GM12878 (cell line): ENCODE results near the gene BCAS3. TPM values are rescaled to one million over a fixed set of nuclear protein-coding genes. Genes with fewer than 3 reads are reported as not detected.

Source experiments
- ATAC-seq: fragments of 200-7000 bp; cut with Tn5 transposase; 3 replicates; pipeline ENCODE4 v1.9.1; 2020; ENCODE audit warnings: mild to moderate bottlenecking, moderate library complexity
- BruUV-seq: library from RNA; stranded (reverse); fragments of 400-500 nt; replicated peaks from 2 replicates; lab custom pipeline; 2021; lab: Mats Ljungman, UMichigan
- CTCF ChIA-PET: fragments of 300-600 bp; sonication (Branson Sonifier 250); formaldehyde crosslinking; extraction: SDS; loops from one replicate; lab custom pipeline; 2021; ENCODE audit warnings: inconsistent platforms; lab: Yijun Ruan, JAX
- POLR2A ChIA-PET: fragments of 350-600 bp; formaldehyde crosslinking; extraction: SDS; loops from one replicate; lab custom pipeline; 2021; ENCODE audit warnings: inconsistent platforms; lab: Charles Lee
- RAD21 ChIA-PET: fragments of 300-600 bp; sonication (Branson Sonifier 250); formaldehyde crosslinking; loops from one replicate; lab custom pipeline; 2023; ENCODE audit warnings: antibody characterized with exemption; ENCODE audit not compliant: unreplicated experiment; lab: Charles Lee
- SMC1A ChIA-PET: fragments of 300-600 bp; sonication (Branson Sonifier 250); formaldehyde crosslinking; loops from one replicate; lab custom pipeline; 2023; ENCODE audit not compliant: unreplicated experiment, uncharacterized antibody; lab: Charles Lee
- DNase-seq: peaks from one replicate; pipeline ENCODE4 v3.0.0-alpha.2; 2011; ENCODE audit warnings: low read depth, low spot score
- FAIRE-seq: peaks from 3 replicates; lab custom pipeline; 2011; peaks lifted over from hg19 to GRCh38; lab: Jason Lieb, UNC
- H2AFZ ChIP-seq: 2 replicates; pipeline ENCODE4 v1.6.0; 2011; ENCODE audit warnings: low read depth, low read length, control low read depth; ENCODE audit not compliant: control insufficient read depth
- H3K27ac ChIP-seq: 2 replicates; pipeline ENCODE4 v1.5.1; 2011; ENCODE audit warnings: control low read depth; ENCODE audit not compliant: control insufficient read depth, insufficient read depth
- H3K27me3 ChIP-seq, 2 experiments: replicated peaks in 1 of 2; 2 replicates each; pipeline versions ENCODE4 v1.6.0 to v1.6.1; 2011; ENCODE audit warnings: low read length in 1 of 2; ENCODE audit not compliant: control insufficient read depth in 2 of 2, insufficient read depth in 2 of 2
- H3K36me3 ChIP-seq, 2 experiments: 2 replicates each; pipeline ENCODE4 v1.5.1; 2011; ENCODE audit warnings: low read length in 1 of 2; ENCODE audit not compliant: control insufficient read depth in 2 of 2, insufficient read depth in 2 of 2
- H3K4me1 ChIP-seq: 2 replicates; pipeline ENCODE4 v1.6.1; 2011; ENCODE audit warnings: mild to moderate bottlenecking, low read length, moderate library complexity, mixed read lengths; ENCODE audit not compliant: control insufficient read depth, insufficient read depth
- H3K4me2 ChIP-seq: 2 replicates; pipeline ENCODE4 v1.6.0; 2011; ENCODE audit warnings: control low read depth; ENCODE audit not compliant: control insufficient read depth, insufficient read depth
- H3K4me3 ChIP-seq: fragments of 200-600 bp; sonication (generic); 2 replicates; pipeline ENCODE4 v1.5.1; 2016
- H3K79me2 ChIP-seq: 2 replicates; pipeline ENCODE4 v1.6.0; 2011; ENCODE audit warnings: low read length; ENCODE audit not compliant: control insufficient read depth, insufficient read depth
- H3K9ac ChIP-seq: 2 replicates; pipeline ENCODE4 v1.8.0; 2011; ENCODE audit warnings: low read length, control low read depth, mixed read lengths; ENCODE audit not compliant: control insufficient read depth, insufficient read depth
- H3K9me3 ChIP-seq: replicated peaks from 3 replicates; pipeline ENCODE4 v1.5.1; 2011; ENCODE audit warnings: mild to moderate bottlenecking, low read length; ENCODE audit not compliant: control insufficient read depth, insufficient read depth
- H4K20me1 ChIP-seq: 2 replicates; pipeline ENCODE4 v1.6.0; 2011; ENCODE audit not compliant: control insufficient read depth, insufficient read depth
- BRCA1 ChIP-seq: IDR thresholded peaks from 2 replicates; pipeline ENCODE4 v1.6.1; 2011; ENCODE audit warnings: low read depth, low read length, improper control_type of control experiment
- ETV6 ChIP-seq, 2 experiments: fragments of 450-650 bp in 1 of 2; IDR thresholded peaks in 1 of 2; conservative IDR thresholded peaks in 1 of 2; 2 replicates each; pipeline ENCODE4 v1.6.1; 2014; ENCODE audit warnings: antibody characterized with exemption in 1 of 2, borderline replicate concordance in 1 of 2, low read depth in 1 of 2, mild to moderate bottlenecking in 1 of 2, moderate library complexity in 1 of 2
- HCFC1 ChIP-seq: fragments of 150-350 bp; IDR thresholded peaks from 2 replicates; pipeline ENCODE4 v1.6.1; 2014; ENCODE audit warnings: low read length
- KDM1A ChIP-seq: fragments of 200-600 bp; sonication (generic); IDR thresholded peaks from 2 replicates; pipeline ENCODE4 v1.6.1; 2016; ENCODE audit warnings: borderline replicate concordance
- MYB ChIP-seq: fragments of 150-350 bp; IDR thresholded peaks from 2 replicates; pipeline ENCODE4 v1.6.1; 2014; ENCODE audit warnings: mild to moderate bottlenecking, low read depth, low read length, borderline replicate concordance
- SREBF1 ChIP-seq: IDR thresholded peaks from 2 replicates; pipeline ENCODE4 v1.6.1; 2012; ENCODE audit warnings: mild to moderate bottlenecking, low read length
- ZBTB4 ChIP-seq: fragments of 450-650 bp; formaldehyde crosslinking; IDR thresholded peaks from 2 replicates; pipeline ENCODE4 v1.4.0; 2022; ENCODE audit warnings: mild to moderate bottlenecking, moderate library complexity
- in situ Hi-C: fragments of 300-500 bp; cut with MboI; formaldehyde crosslinking; loops from 9 replicates; pipeline ENCODE4 v1.14.3; 2018; ENCODE audit warnings: mixed read lengths
- intact Hi-C: fragments of 100-400 bp; cut with micrococcal nuclease; formaldehyde crosslinking; loops from one replicate; pipeline ENCODE4 v1.14.2; 2022; ENCODE audit not compliant: unreplicated experiment
- polyA plus RNA-seq, 11 experiments: library from polyadenylated mRNA; depleted of rRNA in 4 of 11; unstranded in 6 of 11; stranded (reverse) in 5 of 11; fragments of >200 nt; fragmentation: Nextera tagmentation in 4 of 11; fragmentation: Illumina TruSeq in 1 of 11; extraction: Ambion mirVana in 4 of 11; extraction: Trizol in 1 of 11; gene quantifications; 1 replicate in 1 of 11; 2 replicates in 10 of 11; pipeline versions ENCODE4 v1.2.1 to v1.2.3, GENCODE V29; 2011 to 2016; ENCODE audit warnings: inconsistent platforms in 2 of 11, missing spikeins in 2 of 11, low read depth in 1 of 11
- total RNA-seq, 4 experiments: library from RNA; depleted of rRNA in 3 of 4; stranded (reverse); fragments of >200 nt in 3 of 4; fragmentation: Illumina TruSeq in 1 of 4; extraction: Trizol in 1 of 4; gene quantifications; 2 replicates each; pipeline versions ENCODE4 v1.2.1 to v1.2.3, GENCODE V29; 2013 to 2021

BCAS3 gene
- total and polyA plus RNA-seq, 10 of the 15 experiments (the other 5 are each of a cell fraction or from before 2014, with no cell fraction given) = 2.1 to 11.0 (median 6.6) TPM

- H3K4me2 ChIP-seq = no peak overlapping the region
- H3K4me1 ChIP-seq = no peaks in the 10 kb centered on the region
- no peak for DNase-seq
- no peaks in the 10 kb centered on the region for H4K20me1 ChIP-seq
- no peak for ATAC-seq
- H3K36me3 ChIP-seq = no peaks in the 10 kb centered on the region
- ChIA-PET RAD21 (no interaction called here), CTCF (no interaction called here), SMC1A (no interaction called here), POLR2A (no interaction called here)
- FAIRE-seq = no peak
- in situ Hi-C loops = no loop called here
- no peaks in the 10 kb centered on the region for H3K9me3 ChIP-seq
- H2AFZ ChIP-seq = no peak overlapping the region
- H3K9ac ChIP-seq = no peak overlapping the region
- no TSS peak for BruUV-seq
- H3K27me3 ChIP-seq = no peaks in the 10 kb centered on the region; a peak in 1 of 4 replicates
- no peak overlapping the region for H3K27ac ChIP-seq
- TF ChIP-seq BRCA1 = no peak
- no peak for TF ChIP-seq KDM1A
- TF ChIP-seq MYB = no peak
- no peak for TF ChIP-seq SREBF1
- no peak for TF ChIP-seq HCFC1
- TF ChIP-seq ETV6 (conservative IDR thresholded peaks at IDR 0.05 in 1 of 2, IDR thresholded peaks at IDR 0.05 in 1 of 2; ENCODE audit: borderline replicate concordance in 1 of 2, low read depth in 1 of 2) = 0 out of 4 replicates have a peak, but pooled peaks of 1 of the 2 experiments have one; percentile 6
- TF ChIP-seq ZBTB4 (CRISPR knock-in tag) = no peak
- H3K4me3 ChIP-seq = no peak overlapping the region
- intact Hi-C loops = no loop called here
- H3K79me2 ChIP-seq = no peaks in the 10 kb centered on the region
Observed at GRCh38 chr17:61303817-61304096, 626.1 kb downstream of the BCAS3 start.
